HepG2 (cell line): ENCODE results near the gene PTPN3. TPM values are rescaled to one million over a fixed set of nuclear protein-coding genes. Genes with fewer than 3 reads are reported as not detected.

Source experiments
- ADNP ChIP-seq: sonication (generic); formaldehyde crosslinking; IDR thresholded peaks from 2 replicates; pipeline ENCODE4 v1.4.0; 2020; ENCODE audit warnings: missing genetic modification reagents
- ATAD3A ChIP-seq: sonication (generic); formaldehyde crosslinking; IDR thresholded peaks from 2 replicates; pipeline ENCODE4 v1.4.0; 2020; ENCODE audit warnings: missing genetic modification reagents
- DMAP1 ChIP-seq: IDR thresholded peaks from 2 replicates; pipeline ENCODE4 v1.6.1; 2016
- DR1 ChIP-seq: sonication (generic); formaldehyde crosslinking; IDR thresholded peaks from 2 replicates; pipeline ENCODE4 v1.8.0; 2021; ENCODE audit warnings: mild to moderate bottlenecking, missing genetic modification reagents, inconsistent platforms
- FOXO1 ChIP-seq: sonication (generic); formaldehyde crosslinking; IDR thresholded peaks from 2 replicates; pipeline ENCODE4 v1.4.0; 2020; ENCODE audit warnings: missing genetic modification reagents
- HMGA1 ChIP-seq: sonication (generic); formaldehyde crosslinking; conservative IDR thresholded peaks from 2 replicates; pipeline ENCODE4 v1.4.0; 2020; ENCODE audit warnings: missing genetic modification reagents
- HMGXB3 ChIP-seq: sonication (generic); formaldehyde crosslinking; IDR thresholded peaks from 2 replicates; pipeline ENCODE4 v1.4.0; 2020; ENCODE audit warnings: missing genetic modification reagents, borderline replicate concordance
- HNRNPLL ChIP-seq: fragments of 200-400 bp; formaldehyde crosslinking; IDR thresholded peaks from 2 replicates; pipeline ENCODE4 v1.6.1; 2017; ENCODE audit warnings: mild to moderate bottlenecking, low read depth, low read length; ENCODE audit not compliant: poor library complexity, severe bottlenecking
- KLF9 ChIP-seq: IDR thresholded peaks from 2 replicates; pipeline ENCODE4 v1.6.1; 2016; ENCODE audit warnings: low read depth
- MED8 ChIP-seq: sonication (generic); formaldehyde crosslinking; IDR thresholded peaks from 2 replicates; pipeline ENCODE4 v1.8.1; 2023; ENCODE audit warnings: mild to moderate bottlenecking, missing genetic modification reagents; ENCODE audit not compliant: insufficient replicate concordance
- RAD21 ChIP-seq: fragments of 450-650 bp; formaldehyde crosslinking; IDR thresholded peaks from 2 replicates; pipeline ENCODE4 v1.5.0; 2020; ENCODE audit warnings: mild to moderate bottlenecking
- RARA ChIP-seq: IDR thresholded peaks from 2 replicates; pipeline ENCODE4 v1.6.1; 2016; ENCODE audit warnings: missing genetic modification reagents, missing compliant biosample characterization
- SIX1 ChIP-seq: sonication (generic); formaldehyde crosslinking; IDR thresholded peaks from 2 replicates; pipeline ENCODE4 v1.4.0; 2020; ENCODE audit warnings: missing genetic modification reagents, borderline replicate concordance
- STAG1 ChIP-seq: sonication (generic); formaldehyde crosslinking; IDR thresholded peaks from 2 replicates; pipeline ENCODE4 v1.4.0; 2020; ENCODE audit warnings: missing genetic modification reagents
- TP53 ChIP-seq: sonication (generic); formaldehyde crosslinking; conservative IDR thresholded peaks from 2 replicates; pipeline ENCODE4 v1.4.0; 2020; ENCODE audit warnings: missing genetic modification reagents
- ZFX ChIP-seq: sonication (generic); formaldehyde crosslinking; IDR thresholded peaks from 2 replicates; pipeline ENCODE4 v1.4.0; 2020; ENCODE audit warnings: mild to moderate bottlenecking, low read depth, missing genetic modification reagents, moderate library complexity
- ZMYM3 ChIP-seq: sonication (generic); formaldehyde crosslinking; IDR thresholded peaks from 2 replicates; pipeline ENCODE4 v1.5.1; 2020; ENCODE audit warnings: mild to moderate bottlenecking, missing genetic modification reagents
- ZNF326 ChIP-seq: sonication (generic); formaldehyde crosslinking; IDR thresholded peaks from 2 replicates; pipeline ENCODE4 v1.4.0; 2020; ENCODE audit warnings: missing genetic modification reagents, borderline replicate concordance
- ZNF343 ChIP-seq: sonication (generic); formaldehyde crosslinking; IDR thresholded peaks from 2 replicates; pipeline ENCODE4 v1.4.0; 2020; ENCODE audit warnings: mild to moderate bottlenecking, missing genetic modification reagents
- ZNF501 ChIP-seq: sonication (generic); formaldehyde crosslinking; IDR thresholded peaks from 2 replicates; pipeline ENCODE4 v1.5.1; 2020; ENCODE audit warnings: mild to moderate bottlenecking, moderate library complexity, missing genetic modification reagents
- ZNF788 ChIP-seq: sonication (generic); formaldehyde crosslinking; IDR thresholded peaks from 2 replicates; pipeline ENCODE4 v1.5.0; 2020; ENCODE audit warnings: mild to moderate bottlenecking, missing genetic modification reagents, borderline replicate concordance
- ZSCAN21 ChIP-seq: sonication (generic); formaldehyde crosslinking; IDR thresholded peaks from 2 replicates; pipeline ENCODE4 v1.8.0; 2022; ENCODE audit warnings: mild to moderate bottlenecking, missing genetic modification reagents, moderate library complexity, borderline replicate concordance
- polyA plus RNA-seq, 8 experiments: library from polyadenylated mRNA; depleted of rRNA in 3 of 8; stranded (reverse) in 7 of 8; unstranded in 1 of 8; fragments of >200 nt; fragmentation: Illumina TruSeq in 4 of 8; extraction: Trizol in 4 of 8; gene quantifications; 2 replicates each; pipeline versions ENCODE4 v1.2.1 to v1.2.3, GENCODE V29; 2011 to 2016; ENCODE audit warnings: low read depth in 4 of 8, missing spikeins in 1 of 8, mixed read lengths in 1 of 8; ENCODE audit not compliant: insufficient read depth in 1 of 8
- total RNA-seq, 5 experiments: library from RNA; depleted of rRNA; stranded (reverse); fragments of >200 nt; fragmentation: Illumina TruSeq; extraction: Trizol; gene quantifications; 2 replicates each; pipeline ENCODE4 v1.2.3, GENCODE V29; 2016; ENCODE audit warnings: low read depth in 1 of 5
- TF ChIP-seq, protein P1 (sequence below): sonication (generic); formaldehyde crosslinking; IDR thresholded peaks from 2 replicates; pipeline ENCODE4 v1.8.0; 2022; ENCODE audit warnings: low read depth, missing genetic modification reagents
- TF ChIP-seq, protein P2 (sequence below): sonication (generic); formaldehyde crosslinking; IDR thresholded peaks from 2 replicates; pipeline ENCODE4 v1.5.0; 2020; ENCODE audit warnings: mild to moderate bottlenecking, low read depth, missing genetic modification reagents, borderline replicate concordance
- TF ChIP-seq, protein P3 (sequence below): sonication (generic); formaldehyde crosslinking; IDR thresholded peaks from 2 replicates; pipeline ENCODE4 v1.8.0; 2023; ENCODE audit warnings: mild to moderate bottlenecking, missing genetic modification reagents

PTPN3 gene
- total and polyA plus RNA-seq, 2 of the 13 experiments (the other 11 are each of a cell fraction or from before 2014, with no cell fraction given): 5.6 to 20.5 TPM

- peak; percentile 65 for TF ChIP-seq STAG1 (CRISPR knock-in tag)
- TF ChIP-seq HMGXB3 (CRISPR knock-in tag): no peak
- no peak for TF ChIP-seq KLF9 (CRISPR knock-in tag)
- TF ChIP-seq SIX1: no peak
- TF ChIP-seq, protein P1, sequence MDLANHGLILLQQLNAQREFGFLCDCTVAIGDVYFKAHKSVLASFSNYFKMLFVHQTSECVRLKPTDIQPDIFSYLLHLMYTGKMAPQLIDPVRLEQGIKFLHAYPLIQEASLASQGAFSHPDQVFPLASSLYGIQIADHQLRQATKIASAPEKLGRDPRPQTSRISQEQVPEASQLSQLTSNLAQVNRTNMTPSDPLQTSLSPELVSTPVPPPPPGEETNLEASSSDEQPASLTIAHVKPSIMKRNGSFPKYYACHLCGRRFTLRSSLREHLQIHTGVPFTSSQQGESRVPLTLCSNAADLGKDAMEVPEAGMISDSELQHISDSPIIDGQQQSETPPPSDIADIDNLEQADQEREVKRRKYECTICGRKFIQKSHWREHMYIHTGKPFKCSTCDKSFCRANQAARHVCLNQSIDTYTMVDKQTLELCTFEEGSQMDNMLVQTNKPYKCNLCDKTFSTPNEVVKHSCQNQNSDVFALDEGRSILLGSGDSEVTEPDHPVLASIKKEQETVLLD: no peak
- no peak for TF ChIP-seq ZMYM3 (CRISPR knock-in tag)
- TF ChIP-seq, protein P2, sequence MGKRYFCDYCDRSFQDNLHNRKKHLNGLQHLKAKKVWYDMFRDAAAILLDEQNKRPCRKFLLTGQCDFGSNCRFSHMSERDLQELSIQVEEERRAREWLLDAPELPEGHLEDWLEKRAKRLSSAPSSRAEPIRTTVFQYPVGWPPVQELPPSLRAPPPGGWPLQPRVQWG (CRISPR knock-in tag): no peak
- no peak for TF ChIP-seq ZNF326 (CRISPR knock-in tag)
- TF ChIP-seq ZNF501: no peak
- TF ChIP-seq ZNF788 (CRISPR knock-in tag): no peak
- TF ChIP-seq ZSCAN21 (CRISPR knock-in tag): no peak
- TF ChIP-seq RARA (CRISPR knock-in tag): no peak
- TF ChIP-seq MED8 (CRISPR knock-in tag): no peak
- TF ChIP-seq ZNF343 (CRISPR knock-in tag): no peak
- TF ChIP-seq DR1: no peak
- no peak for TF ChIP-seq ADNP (CRISPR knock-in tag)
- no peak for TF ChIP-seq ZFX (CRISPR knock-in tag)
- TF ChIP-seq, protein P3, sequence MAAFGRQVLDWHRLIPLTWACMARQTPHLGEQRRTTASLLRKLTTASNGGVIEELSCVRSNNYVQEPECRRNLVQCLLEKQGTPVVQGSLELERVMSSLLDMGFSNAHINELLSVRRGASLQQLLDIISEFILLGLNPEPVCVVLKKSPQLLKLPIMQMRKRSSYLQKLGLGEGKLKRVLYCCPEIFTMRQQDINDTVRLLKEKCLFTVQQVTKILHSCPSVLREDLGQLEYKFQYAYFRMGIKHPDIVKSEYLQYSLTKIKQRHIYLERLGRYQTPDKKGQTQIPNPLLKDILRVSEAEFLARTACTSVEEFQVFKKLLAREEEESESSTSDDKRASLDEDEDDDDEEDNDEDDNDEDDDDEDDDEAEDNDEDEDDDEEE (CRISPR knock-in tag): no peak
- no peak for TF ChIP-seq HNRNPLL
- no peak for TF ChIP-seq ATAD3A (CRISPR knock-in tag)
- TF ChIP-seq DMAP1: no peak
- no peak for TF ChIP-seq HMGA1
- TF ChIP-seq FOXO1 (CRISPR knock-in tag): no peak
- TF ChIP-seq RAD21 (CRISPR knock-in tag): peak; percentile 60
- no peak for TF ChIP-seq TP53 (CRISPR knock-in tag)
These were observed 28.3 kb downstream of the PTPN3 start (continued) for GRCh38 chr9:109469646-109470358.
